IMR-90 (cell line): Measurements from ENCODE around the gene ATXN1. TPM values are rescaled to one million over a fixed set of nuclear protein-coding genes. Genes with fewer than 3 reads are reported as not detected.

ENCODE experiments used
- ATAC-seq: fragments of 200-7000 bp; cut with Tn5 transposase; 2 replicates; pipeline ENCODE4 v1.9.1; 2020; ENCODE audit warnings: low read depth, mild to moderate bottlenecking, moderate library complexity
- BruUV-seq: library from RNA; stranded (reverse); fragments of 400-500 nt; replicated peaks from 2 replicates; lab custom pipeline; 2021; lab: Mats Ljungman, UMichigan
- CTCF ChIA-PET: fragments of 300-600 bp; formaldehyde crosslinking; extraction: SDS; loops from one replicate; lab custom pipeline; 2021; ENCODE audit warnings: antibody characterized with exemption; lab: Yijun Ruan, JAX
- POLR2A ChIA-PET: fragments of 300-600 bp; sonication (Branson Sonifier 250); formaldehyde crosslinking; loops from one replicate; lab custom pipeline; 2022; ENCODE audit warnings: antibody characterized with exemption; ENCODE audit not compliant: unreplicated experiment; lab: Charles Lee
- DNase-seq: peaks from one replicate; pipeline ENCODE4 v3.0.0; 2013
- H2AFZ ChIP-seq: replicated peaks from 2 replicates; pipeline ENCODE3; 2013; ENCODE audit warnings: low read length, mild to moderate bottlenecking; ENCODE audit not compliant: poor library complexity
- H2AK5ac ChIP-seq: 2 replicates; pipeline ENCODE4 v1.6.1; 2013; ENCODE audit warnings: low read depth, low read length, inconsistent platforms
- H2AK9ac ChIP-seq: replicated peaks from 2 replicates; pipeline ENCODE3; 2013; ENCODE audit warnings: mild to moderate bottlenecking, low read depth, low read length, moderate library complexity; ENCODE audit not compliant: poor library complexity
- H2BK120ac ChIP-seq: 2 replicates; pipeline ENCODE4 v1.6.1; 2013; ENCODE audit warnings: low read depth, low read length, inconsistent platforms
- H2BK15ac ChIP-seq: 3 replicates; pipeline ENCODE4 v1.6.1; 2013; ENCODE audit warnings: low read depth, low read length, inconsistent platforms
- H2BK20ac ChIP-seq: 2 replicates; pipeline ENCODE4 v1.6.1; 2013; ENCODE audit warnings: low read depth, mild to moderate bottlenecking, inconsistent platforms, low read length, moderate library complexity
- H2BK5ac ChIP-seq: 2 replicates; pipeline ENCODE4 v1.6.1; 2013; ENCODE audit warnings: mild to moderate bottlenecking, low read depth, low read length, inconsistent platforms; ENCODE audit not compliant: poor library complexity, severe bottlenecking
- H3K14ac ChIP-seq: replicated peaks from 2 replicates; pipeline ENCODE4 v1.6.1; 2013; ENCODE audit warnings: low read depth, low read length, inconsistent platforms
- H3K18ac ChIP-seq: 2 replicates; pipeline ENCODE4 v1.6.1; 2013; ENCODE audit warnings: low read depth, low read length, control low read depth
- H3K23ac ChIP-seq: 2 replicates; pipeline ENCODE4 v1.6.1; 2013; ENCODE audit warnings: low read depth, low read length, inconsistent platforms
- H3K27ac ChIP-seq: 2 replicates; pipeline ENCODE4 v1.5.1; 2013; ENCODE audit warnings: mild to moderate bottlenecking, control low read depth, low read length; ENCODE audit not compliant: insufficient read depth
- H3K27me3 ChIP-seq: 2 replicates; pipeline ENCODE4 v1.6.1; 2013; ENCODE audit warnings: low read length; ENCODE audit not compliant: control insufficient read depth, insufficient read depth
- H3K36me3 ChIP-seq: 2 replicates; pipeline ENCODE4 v1.6.1; 2013; ENCODE audit warnings: low read length, mixed read lengths; ENCODE audit not compliant: control insufficient read depth, insufficient read depth
- H3K4ac ChIP-seq: 2 replicates; pipeline ENCODE4 v1.6.1; 2013; ENCODE audit warnings: low read depth, low read length, inconsistent platforms
- H3K4me1 ChIP-seq: 2 replicates; pipeline ENCODE4 v1.6.1; 2013; ENCODE audit warnings: low read length, mixed read lengths; ENCODE audit not compliant: control insufficient read depth, insufficient read depth
- H3K4me2 ChIP-seq: 2 replicates; pipeline ENCODE4 v1.6.1; 2013; ENCODE audit warnings: low read depth, mild to moderate bottlenecking, control low read depth, low read length, moderate library complexity
- H3K4me3 ChIP-seq: 2 replicates; pipeline ENCODE4 v1.5.1; 2013; ENCODE audit warnings: low read depth, mild to moderate bottlenecking, control low read depth, low read length, moderate library complexity; ENCODE audit not compliant: insufficient read depth
- H3K56ac ChIP-seq: 2 replicates; pipeline ENCODE4 v1.6.1; 2013; ENCODE audit warnings: low read length, inconsistent platforms; ENCODE audit not compliant: insufficient read depth; ENCODE audit errors: extremely low read depth
- H3K79me1 ChIP-seq, 2 experiments: 2 replicates each; pipeline ENCODE4 v1.6.1; 2013; ENCODE audit warnings: low read length in 2 of 2, inconsistent platforms in 1 of 2, low read depth in 1 of 2
- H3K9ac ChIP-seq: 2 replicates; pipeline ENCODE4 v1.6.1; 2013; ENCODE audit warnings: low read depth, low read length, control low read depth
- H3K9me1 ChIP-seq: 2 replicates; pipeline ENCODE4 v1.6.1; 2013; ENCODE audit warnings: low read length, inconsistent platforms; ENCODE audit not compliant: insufficient read depth
- H3K9me3 ChIP-seq: 2 replicates; pipeline ENCODE4 v1.6.1; 2013; ENCODE audit warnings: low read length; ENCODE audit not compliant: control insufficient read depth, insufficient read depth
- H4K20me1 ChIP-seq: 2 replicates; pipeline ENCODE4 v1.6.1; 2013; ENCODE audit warnings: low read length, inconsistent platforms; ENCODE audit not compliant: insufficient read depth
- H4K5ac ChIP-seq: 2 replicates; pipeline ENCODE4 v1.6.1; 2013; ENCODE audit warnings: mild to moderate bottlenecking, low read depth, low read length, control low read depth
- H4K8ac ChIP-seq, 2 experiments: 2 replicates each; pipeline ENCODE4 v1.6.1; 2013; ENCODE audit warnings: low read depth in 2 of 2, low read length in 2 of 2, control low read depth in 1 of 2, inconsistent platforms in 1 of 2
- H4K91ac ChIP-seq: 2 replicates; pipeline ENCODE4 v1.6.1; 2013; ENCODE audit warnings: low read depth, low read length, inconsistent platforms; ENCODE audit not compliant: insufficient read depth
- CHD1 ChIP-seq: IDR thresholded peaks from 2 replicates; pipeline ENCODE4 v1.6.1; 2012; ENCODE audit warnings: low read depth, low read length, improper control_type of control experiment
- FOS ChIP-seq: fragments of 150-350 bp; IDR thresholded peaks from 2 replicates; pipeline ENCODE4 v1.6.1; 2016; ENCODE audit warnings: low read depth, low read length
- MAFK ChIP-seq: IDR thresholded peaks from 2 replicates; pipeline ENCODE4 v1.6.1; 2012; ENCODE audit warnings: low read depth, low read length, improper control_type of control experiment
- MXI1 ChIP-seq: IDR thresholded peaks from 2 replicates; pipeline ENCODE4 v1.6.1; 2012; ENCODE audit warnings: low read depth, mild to moderate bottlenecking, low read length, moderate library complexity, borderline replicate concordance
- NFE2L2 ChIP-seq: fragments of 150-350 bp; IDR thresholded peaks from 2 replicates; pipeline ENCODE4 v1.6.1; 2016; ENCODE audit warnings: low read depth, mild to moderate bottlenecking, low read length
- POLR2A ChIP-seq: IDR thresholded peaks from 2 replicates; pipeline ENCODE4 v1.6.1; 2012; ENCODE audit warnings: mild to moderate bottlenecking, low read depth, low read length
- RAD21 ChIP-seq: IDR thresholded peaks from 2 replicates; pipeline ENCODE4 v1.6.1; 2012; ENCODE audit warnings: low read length, improper control_type of control experiment
- RCOR1 ChIP-seq: IDR thresholded peaks from 2 replicates; pipeline ENCODE4 v1.6.1; 2012; ENCODE audit warnings: mild to moderate bottlenecking, low read length, improper control_type of control experiment; ENCODE audit not compliant: insufficient replicate concordance
- RFX5 ChIP-seq: IDR thresholded peaks from 2 replicates; pipeline ENCODE4 v1.8.0; 2012; ENCODE audit warnings: low read depth, mild to moderate bottlenecking, low read length, moderate library complexity
- WGBS, 2 experiments: methylation state at CpG; one replicate each; pipeline versions ENCODE4 v1.1.5 to v1.1.7; 2013; ENCODE audit warnings: missing lambda C conversion rate in 2 of 2; ENCODE audit not compliant: insufficient read length in 1 of 2; ENCODE audit errors: extremely low coverage in 2 of 2; 5-methylcytosine and 5-hydroxymethylcytosine counted together
- dilution Hi-C: fragments of 300-500 bp; cut with HindIII; formaldehyde crosslinking; loops from one replicate; pipeline ENCODE4 v1.14.3; 2018; ENCODE audit warnings: low sequenced_read_pairs; ENCODE audit not compliant: unreplicated experiment
- in situ Hi-C: fragments of 300-500 bp; cut with MboI; formaldehyde crosslinking; loops from 3 replicates; pipeline ENCODE4 v1.14.3; 2019; ENCODE audit warnings: low sequenced_read_pairs, inconsistent platforms, mixed read lengths
- intact Hi-C: fragments of 100-400 bp; cut with micrococcal nuclease; formaldehyde crosslinking; loops from 2 replicates; pipeline ENCODE4 v1.10.0; 2022
- polyA plus RNA-seq, 3 experiments: library from polyadenylated mRNA; depleted of rRNA; stranded (reverse); fragments of >200 nt; gene quantifications; 2 replicates each; pipeline ENCODE4 v1.2.3, GENCODE V29; 2012; ENCODE audit warnings: low replicate concordance in 1 of 3
- total RNA-seq: library from RNA; depleted of rRNA; stranded (reverse); fragments of >200 nt; gene quantifications from 2 replicates; pipeline ENCODE4 v1.2.3, GENCODE V29; 2012
- TF ChIP-seq, protein P1 (sequence below): conservative IDR thresholded peaks from 2 replicates; pipeline ENCODE4 v1.5.1; 2012; ENCODE audit warnings: mild to moderate bottlenecking, low read depth, low read length, improper control_type of control experiment

Gene ATXN1
- total and polyA plus RNA-seq, 2 of the 4 experiments (the other 2 are of a cell fraction), result 7.3 to 11.1 TPM

GRCh38 chr6:16535564-16535963 lies 225.7 kb downstream of the ATXN1 start:
- Histone ChIP-seq H3K14ac (no peak overlapping the region), H3K4me2 (no peak overlapping the region), H3K36me3 (peaks cover 2% of the 10 kb centered on the region), H3K4me1 (no peaks in the 10 kb centered on the region), H4K5ac (no peak overlapping the region), H2AK9ac (no peak overlapping the region), H3K56ac (no peak overlapping the region), H2BK20ac (no peak overlapping the region), H3K9ac (no peak overlapping the region), H2BK15ac (no peak overlapping the region), H3K79me1 (peaks cover 8 to 9% of the 10 kb centered on the region in 2 experiments; a peak in 3 of 4 replicates), H3K23ac (no peak overlapping the region), H3K9me3 (no peaks in the 10 kb centered on the region), H4K20me1 (peaks cover 3% of the 10 kb centered on the region; the same call in 1 of the 2 replicates), H4K91ac (no peak overlapping the region), H4K8ac (no peak overlapping the region), H2AFZ (no peak overlapping the region), H3K18ac (no peak overlapping the region), H3K27me3 (no peaks in the 10 kb centered on the region), H3K9me1 (peaks cover 3% of the 10 kb centered on the region; the same call in 1 of the 2 replicates), H2AK5ac (no peak overlapping the region), H2BK120ac (no peak overlapping the region), H3K4me3 (no peak overlapping the region), H3K4ac (no peak overlapping the region), H3K27ac (no peak overlapping the region), H2BK5ac (no peak overlapping the region)
- ATAC-seq, result no peak
- in situ Hi-C loops, result no loop called here
- intact Hi-C loops, result no loop called here
- CTCF ChIA-PET, result no interaction called here
- WGBS, 2 experiments, result 74% methylated on average over 3 of the region's 5 CpGs; no CpG with 5 or more reads in 1 of the 2 experiments
- POLR2A ChIA-PET, result no interaction called here
- no TSS peak for BruUV-seq
- TF ChIP-seq RFX5, result no peak
- TF ChIP-seq RCOR1, result no peak
- no peak for TF ChIP-seq RAD21
- no peak for TF ChIP-seq MAFK
- no peak for TF ChIP-seq CHD1
- TF ChIP-seq POLR2A, result no peak
- TF ChIP-seq, protein P1, sequence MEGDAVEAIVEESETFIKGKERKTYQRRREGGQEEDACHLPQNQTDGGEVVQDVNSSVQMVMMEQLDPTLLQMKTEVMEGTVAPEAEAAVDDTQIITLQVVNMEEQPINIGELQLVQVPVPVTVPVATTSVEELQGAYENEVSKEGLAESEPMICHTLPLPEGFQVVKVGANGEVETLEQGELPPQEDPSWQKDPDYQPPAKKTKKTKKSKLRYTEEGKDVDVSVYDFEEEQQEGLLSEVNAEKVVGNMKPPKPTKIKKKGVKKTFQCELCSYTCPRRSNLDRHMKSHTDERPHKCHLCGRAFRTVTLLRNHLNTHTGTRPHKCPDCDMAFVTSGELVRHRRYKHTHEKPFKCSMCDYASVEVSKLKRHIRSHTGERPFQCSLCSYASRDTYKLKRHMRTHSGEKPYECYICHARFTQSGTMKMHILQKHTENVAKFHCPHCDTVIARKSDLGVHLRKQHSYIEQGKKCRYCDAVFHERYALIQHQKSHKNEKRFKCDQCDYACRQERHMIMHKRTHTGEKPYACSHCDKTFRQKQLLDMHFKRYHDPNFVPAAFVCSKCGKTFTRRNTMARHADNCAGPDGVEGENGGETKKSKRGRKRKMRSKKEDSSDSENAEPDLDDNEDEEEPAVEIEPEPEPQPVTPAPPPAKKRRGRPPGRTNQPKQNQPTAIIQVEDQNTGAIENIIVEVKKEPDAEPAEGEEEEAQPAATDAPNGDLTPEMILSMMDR, result no peak
- TF ChIP-seq NFE2L2, result no peak
- TF ChIP-seq MXI1, result no peak
- TF ChIP-seq FOS, result no peak
- dilution Hi-C loops, result no loop called here
- no peak for DNase-seq
